GM12865 (cell line): Measurements from ENCODE around the gene GPR26.

Source experiments
- DNase-seq: peaks from one replicate; pipeline ENCODE4 v3.0.0; 2010; ENCODE audit warnings: low read depth
- H3K4me3 ChIP-seq: 2 replicates; pipeline ENCODE4 v1.5.1; 2011; ENCODE audit warnings: mild to moderate bottlenecking, low read depth, low read length, control low read depth
- CTCF ChIP-seq: IDR thresholded peaks from 2 replicates; pipeline ENCODE4 v1.5.1; 2011; ENCODE audit warnings: low read length, control low read depth, low read depth, inconsistent platforms; ENCODE audit not compliant: insufficient read depth; ENCODE audit errors: missing control alignments

GPR26 gene

GRCh38 chr10:123741146-123741545, 75.0 kb downstream of the GPR26 start:
- no peak for TF ChIP-seq CTCF

GRCh38 chr10:123741711-123742110, 75.6 kb downstream of the GPR26 start:
- no peak for TF ChIP-seq CTCF
- no peak for DNase-seq

More at GRCh38 chr10:123741146-123741545, 75.0 kb downstream of the GPR26 start:
- H3K4me3 ChIP-seq, result no peak overlapping the region
- DNase-seq, result no peak

GRCh38 chr10:123742751-123743440, 76.7 kb downstream of the GPR26 start:
- no peak overlapping the region for H3K4me3 ChIP-seq
- no peak for DNase-seq
- TF ChIP-seq CTCF, result no peak

More at GRCh38 chr10:123741711-123742110, 75.6 kb downstream of the GPR26 start:
- no peak overlapping the region for H3K4me3 ChIP-seq

GRCh38 chr10:123743441-123744223, 77.5 kb downstream of the GPR26 start:
- no peak for DNase-seq
- H3K4me3 ChIP-seq, result no peak overlapping the region
- TF ChIP-seq CTCF, result no peak

GRCh38 chr10:123744224-123744536, 78.0 kb downstream of the GPR26 start:
- TF ChIP-seq CTCF, result no peak
- DNase-seq, result no peak
- H3K4me3 ChIP-seq, result no peak overlapping the region
